GM23338 (cell line): Measurements from ENCODE around the gene KIF5A. TPM values are rescaled to one million over a fixed set of nuclear protein-coding genes. Genes with fewer than 3 reads are reported as not detected.

ENCODE experiments used
- ATAC-seq: fragments of 200-7000 bp; cut with Tn5 transposase; 3 replicates; pipeline ENCODE4 v1.9.1; 2020
- DNase-seq: peaks from one replicate; pipeline ENCODE4 v3.0.0-alpha.2; 2015; ENCODE audit warnings: low spot score
- H2AFZ ChIP-seq: fragments of 200-600 bp; sonication (generic); 2 replicates; pipeline ENCODE4 v1.8.0; 2016; ENCODE audit warnings: antibody characterized with exemption, mild to moderate bottlenecking, moderate library complexity
- H3F3A ChIP-seq: fragments of 200-600 bp; sonication (generic); replicated peaks from 2 replicates; pipeline ENCODE4 v1.8.0; 2017; ENCODE audit warnings: antibody characterized with exemption, mixed run types, low read depth
- H3K27ac ChIP-seq: fragments of 200-600 bp; sonication (generic); 2 replicates; pipeline ENCODE4 v1.6.1; 2016; ENCODE audit warnings: low read depth
- H3K27me3 ChIP-seq: fragments of 200-600 bp; sonication (generic); 2 replicates; pipeline ENCODE4 v1.8.0; 2016; ENCODE audit warnings: mild to moderate bottlenecking, mixed run types, moderate library complexity; ENCODE audit not compliant: insufficient read depth
- H3K36me3 ChIP-seq: fragments of 200-600 bp; sonication (generic); 2 replicates; pipeline ENCODE4 v1.8.0; 2016; ENCODE audit warnings: mild to moderate bottlenecking; ENCODE audit not compliant: insufficient read depth
- H3K4me1 ChIP-seq: fragments of 200-600 bp; sonication (generic); 2 replicates; pipeline ENCODE4 v1.8.0; 2016; ENCODE audit warnings: mild to moderate bottlenecking, moderate library complexity; ENCODE audit not compliant: insufficient read depth
- H3K4me2 ChIP-seq: fragments of 200-600 bp; sonication (generic); 2 replicates; pipeline ENCODE4 v1.7.1; 2017; ENCODE audit warnings: mixed run types
- H3K4me3 ChIP-seq: fragments of 200-600 bp; sonication (generic); 2 replicates; pipeline ENCODE4 v1.6.1; 2016; ENCODE audit warnings: mixed run types
- H3K79me2 ChIP-seq: fragments of 200-600 bp; sonication (generic); replicated peaks from 2 replicates; pipeline ENCODE4 v1.8.0; 2017; ENCODE audit warnings: mild to moderate bottlenecking; ENCODE audit not compliant: insufficient read depth
- H3K9me2 ChIP-seq: fragments of 200-600 bp; sonication (generic); 2 replicates; pipeline ENCODE4 v1.8.0; 2017; ENCODE audit not compliant: insufficient read depth
- H4K20me1 ChIP-seq: fragments of 200-600 bp; sonication (generic); replicated peaks from 2 replicates; pipeline ENCODE4 v1.8.0; 2017; ENCODE audit warnings: mild to moderate bottlenecking; ENCODE audit not compliant: insufficient read depth
- H3K27ac Mint-ChIP-seq: 2 replicates; pipeline ENCODE4 v1.8.0; 2020; ENCODE audit warnings: inconsistent platforms, mild to moderate bottlenecking, moderate library complexity, mixed read lengths
- H3K27me3 Mint-ChIP-seq: 3 replicates; pipeline ENCODE4 v1.8.0; 2022; ENCODE audit warnings: low read depth, mild to moderate bottlenecking, moderate library complexity, mixed read lengths, inconsistent platforms; ENCODE audit not compliant: insufficient read depth, poor library complexity
- H3K36me3 Mint-ChIP-seq: 3 replicates; pipeline ENCODE4 v1.8.0; 2021; ENCODE audit warnings: low read depth, mild to moderate bottlenecking, inconsistent platforms, moderate library complexity, mixed read lengths
- H3K4me1 Mint-ChIP-seq: 3 replicates; pipeline ENCODE4 v1.8.0; 2020; ENCODE audit warnings: mild to moderate bottlenecking, inconsistent platforms, mixed read lengths
- H3K4me3 Mint-ChIP-seq: 3 replicates; pipeline ENCODE4 v1.8.0; 2021; ENCODE audit warnings: moderate library complexity, mild to moderate bottlenecking, inconsistent platforms, mixed read lengths
- H3K9me3 Mint-ChIP-seq: 3 replicates; pipeline ENCODE4 v1.8.0; 2020; ENCODE audit warnings: moderate library complexity, mild to moderate bottlenecking, inconsistent platforms, mixed read lengths
- CREB1 ChIP-seq: fragments of 250-450 bp; sonication (Bioruptor Pico); IDR thresholded peaks from 2 replicates; pipeline ENCODE4 v1.5.0; 2020; ENCODE audit warnings: low read depth, mild to moderate bottlenecking, moderate library complexity
- EZH2 ChIP-seq: fragments of 200-600 bp; sonication (generic); IDR thresholded peaks from one replicate; pipeline ENCODE4 v1.8.0; 2017; ENCODE audit warnings: antibody characterized with exemption, mild to moderate bottlenecking, low read depth; ENCODE audit not compliant: unreplicated experiment
- EZH2phosphoT487 ChIP-seq: fragments of 200-600 bp; sonication (generic); IDR thresholded peaks from one replicate; pipeline ENCODE4 v1.8.1; 2018; ENCODE audit warnings: antibody characterized with exemption; ENCODE audit not compliant: unreplicated experiment
- JUNB ChIP-seq: IDR thresholded peaks from one replicate; pipeline ENCODE4 v1.6.1; 2016; ENCODE audit warnings: antibody characterized with exemption; ENCODE audit not compliant: unreplicated experiment
- NANOG ChIP-seq: IDR thresholded peaks from 2 replicates; pipeline ENCODE4 v1.6.1; 2016; ENCODE audit warnings: antibody characterized with exemption, borderline replicate concordance
- POLR2AphosphoS5 ChIP-seq: IDR thresholded peaks from 2 replicates; pipeline ENCODE4 v1.6.1; 2016; ENCODE audit warnings: antibody characterized with exemption, low read depth
- REST ChIP-seq: IDR thresholded peaks from one replicate; pipeline ENCODE4 v1.6.1; 2018; ENCODE audit warnings: antibody characterized with exemption; ENCODE audit not compliant: unreplicated experiment
- STAT1 ChIP-seq: IDR thresholded peaks from one replicate; pipeline ENCODE4 v1.6.1; 2016; ENCODE audit warnings: antibody characterized with exemption; ENCODE audit not compliant: unreplicated experiment
- ZNF114 ChIP-seq: fragments of 250-450 bp; sonication (Bioruptor Pico); IDR thresholded peaks from 2 replicates; pipeline ENCODE4 v1.5.0; 2020; ENCODE audit warnings: mild to moderate bottlenecking, moderate library complexity
- ZNF331 ChIP-seq: fragments of 250-450 bp; sonication (Bioruptor Pico); IDR thresholded peaks from 2 replicates; pipeline ENCODE4 v1.5.0; 2020; ENCODE audit warnings: low read depth, mild to moderate bottlenecking, moderate library complexity
- ZNF462 ChIP-seq: fragments of 250-450 bp; sonication (Bioruptor Pico); IDR thresholded peaks from 2 replicates; pipeline ENCODE4 v1.5.0; 2020; ENCODE audit warnings: mild to moderate bottlenecking, moderate library complexity
- polyA plus RNA-seq: library from polyadenylated mRNA; unstranded; fragments of >200 nt; fragmentation: Nextera tagmentation; extraction: Ambion mirVana; gene quantifications from 2 replicates; pipeline ENCODE4 v1.2.1, GENCODE V29; 2016
- total RNA-seq: library from RNA; depleted of rRNA; stranded (reverse); fragments of >200 nt; shearing (Covaris generic); gene quantifications from 2 replicates; pipeline ENCODE4 v1.2.3, GENCODE V29; 2014
- TF ChIP-seq, protein P1 (sequence below), 2 experiments: fragments of 200-600 bp in 1 of 2; sonication (generic) in 1 of 2; conservative IDR thresholded peaks; 2 replicates each; pipeline versions ENCODE4 v1.5.1 to v1.6.1; 2016 to 2017; ENCODE audit warnings: antibody characterized with exemption in 2 of 2, low read depth in 2 of 2, mild to moderate bottlenecking in 2 of 2, moderate library complexity in 1 of 2
- TF ChIP-seq, protein P2 (sequence below): IDR thresholded peaks from 2 replicates; pipeline ENCODE4 v1.6.1; 2016; ENCODE audit warnings: antibody characterized with exemption

Gene KIF5A
- total and polyA plus RNA-seq, 2 experiments from 2014 or later = 11.1 to 21.3 TPM

DNA sequence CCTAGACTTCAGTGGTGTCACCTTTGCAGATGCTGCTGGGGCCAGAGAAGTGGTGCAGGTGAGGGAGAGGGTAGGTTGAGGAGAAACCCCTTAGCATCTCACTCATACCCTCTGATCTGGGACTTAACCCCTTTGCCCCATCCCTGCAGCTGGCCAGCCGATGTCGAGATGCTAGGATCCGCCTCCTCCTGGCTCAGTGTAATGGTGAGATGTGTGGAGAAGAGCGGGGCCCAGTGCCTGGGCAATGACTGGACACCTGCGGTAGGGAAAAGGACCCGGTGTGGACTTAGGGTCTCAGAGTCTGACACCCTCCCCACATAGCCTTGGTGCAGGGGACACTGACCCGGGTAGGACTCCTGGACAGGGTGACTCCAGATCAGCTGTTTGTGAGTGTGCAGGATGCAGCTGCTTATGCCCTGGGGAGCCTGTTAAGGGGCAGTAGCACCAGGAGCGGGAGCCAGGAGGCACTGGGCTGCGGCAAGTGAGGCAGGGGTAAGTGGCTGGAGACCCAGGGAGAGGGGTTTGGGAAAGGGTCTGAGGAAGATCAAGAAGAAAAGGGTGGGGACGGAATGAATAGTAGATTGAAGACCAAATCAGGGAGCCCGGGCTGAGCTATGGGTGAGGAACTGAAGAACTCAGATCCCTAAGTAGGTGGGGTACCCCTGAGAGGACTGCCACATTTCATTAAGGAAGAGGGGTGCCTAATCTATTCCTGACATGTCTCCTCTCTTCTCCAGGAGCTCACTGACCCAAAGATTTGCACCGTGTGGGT lies 75.6 kb downstream of the KIF5A start:
- Histone ChIP-seq H3K4me3 (no peak overlapping the region), H3K4me1 (peaks cover 20% of the 10 kb centered on the region), H4K20me1 (peaks cover 22% of the 10 kb centered on the region), H3F3A (peaks cover 10% of the 10 kb centered on the region; the same call in 1 of the 2 replicates), H3K36me3 (no peaks in the 10 kb centered on the region), H3K27ac (no peak overlapping the region), H3K27me3 (peaks cover 100% of the 10 kb centered on the region), H2AFZ (no peak overlapping the region), H3K4me2 (no peak overlapping the region), H3K9me2 (no peaks in the 10 kb centered on the region), H3K79me2 (no peaks in the 10 kb centered on the region)
- no peak for TF ChIP-seq REST
- TF ChIP-seq, protein P1, sequence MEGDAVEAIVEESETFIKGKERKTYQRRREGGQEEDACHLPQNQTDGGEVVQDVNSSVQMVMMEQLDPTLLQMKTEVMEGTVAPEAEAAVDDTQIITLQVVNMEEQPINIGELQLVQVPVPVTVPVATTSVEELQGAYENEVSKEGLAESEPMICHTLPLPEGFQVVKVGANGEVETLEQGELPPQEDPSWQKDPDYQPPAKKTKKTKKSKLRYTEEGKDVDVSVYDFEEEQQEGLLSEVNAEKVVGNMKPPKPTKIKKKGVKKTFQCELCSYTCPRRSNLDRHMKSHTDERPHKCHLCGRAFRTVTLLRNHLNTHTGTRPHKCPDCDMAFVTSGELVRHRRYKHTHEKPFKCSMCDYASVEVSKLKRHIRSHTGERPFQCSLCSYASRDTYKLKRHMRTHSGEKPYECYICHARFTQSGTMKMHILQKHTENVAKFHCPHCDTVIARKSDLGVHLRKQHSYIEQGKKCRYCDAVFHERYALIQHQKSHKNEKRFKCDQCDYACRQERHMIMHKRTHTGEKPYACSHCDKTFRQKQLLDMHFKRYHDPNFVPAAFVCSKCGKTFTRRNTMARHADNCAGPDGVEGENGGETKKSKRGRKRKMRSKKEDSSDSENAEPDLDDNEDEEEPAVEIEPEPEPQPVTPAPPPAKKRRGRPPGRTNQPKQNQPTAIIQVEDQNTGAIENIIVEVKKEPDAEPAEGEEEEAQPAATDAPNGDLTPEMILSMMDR (conservative IDR thresholded peaks at IDR 0.05; ENCODE audit: low read depth in 2 of 2) = no peak
- no peak for TF ChIP-seq NANOG
- no peak for TF ChIP-seq CREB1 (CRISPR knock-in tag)
- no peak for TF ChIP-seq ZNF331
- TF ChIP-seq, protein P2, sequence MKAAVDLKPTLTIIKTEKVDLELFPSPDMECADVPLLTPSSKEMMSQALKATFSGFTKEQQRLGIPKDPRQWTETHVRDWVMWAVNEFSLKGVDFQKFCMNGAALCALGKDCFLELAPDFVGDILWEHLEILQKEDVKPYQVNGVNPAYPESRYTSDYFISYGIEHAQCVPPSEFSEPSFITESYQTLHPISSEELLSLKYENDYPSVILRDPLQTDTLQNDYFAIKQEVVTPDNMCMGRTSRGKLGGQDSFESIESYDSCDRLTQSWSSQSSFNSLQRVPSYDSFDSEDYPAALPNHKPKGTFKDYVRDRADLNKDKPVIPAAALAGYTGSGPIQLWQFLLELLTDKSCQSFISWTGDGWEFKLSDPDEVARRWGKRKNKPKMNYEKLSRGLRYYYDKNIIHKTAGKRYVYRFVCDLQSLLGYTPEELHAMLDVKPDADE = no peak
- TF ChIP-seq ZNF462 = no peak
- TF ChIP-seq STAT1 = no peak
- no peak for TF ChIP-seq EZH2phosphoT487
- no peak for TF ChIP-seq JUNB
- no peak for TF ChIP-seq POLR2AphosphoS5
- TF ChIP-seq EZH2 = no peak
- TF ChIP-seq ZNF114 (CRISPR knock-in tag) = no peak
- H3K9me3 Mint-ChIP-seq = no peaks in the 10 kb centered on the region
- no peak overlapping the region for H3K27ac Mint-ChIP-seq
- no peak overlapping the region; the same call in 2 of the 3 replicates for H3K4me3 Mint-ChIP-seq
- H3K27me3 Mint-ChIP-seq = peaks cover 100% of the 10 kb centered on the region
- DNase-seq (no peak), ATAC-seq (no peak)
- no peaks in the 10 kb centered on the region; the same call in 2 of the 3 replicates for H3K36me3 Mint-ChIP-seq
- peaks cover 33% of the 10 kb centered on the region for H3K4me1 Mint-ChIP-seq
